ENCODE data around the gene NR1I3.

- no peak for TF ChIP-seq CTCF (conservative IDR thresholded peaks at IDR 0.05; ENCODE audit: low read length)
- TF ChIP-seq EZH2phosphoT487 (IDR thresholded peaks at IDR 0.05; ENCODE audit: borderline replicate concordance, low read depth, low read length) = no peak
These were observed 11.2 kb downstream of the NR1I3 start for GRCh38 chr1:161226759-161227158.
